Stomach smooth muscle (tissue), 2 donors: ENCODE results near the gene PARD6B.

ENCODE experiments used
- H3K27ac ChIP-seq: one replicate; pipeline ENCODE4 v1.7.0; 2013; ENCODE audit warnings: mild to moderate bottlenecking, low read length, inconsistent platforms
- H3K27me3 ChIP-seq, 2 donors: one replicate each; pipeline ENCODE4 v1.7.0; 2013; ENCODE audit warnings: low read length in 2 of 2; ENCODE audit not compliant: insufficient read depth in 2 of 2, control insufficient read depth in 1 of 2
- H3K36me3 ChIP-seq, 2 donors: one replicate each; pipeline ENCODE4 v1.7.0; 2013; ENCODE audit warnings: low read length in 2 of 2; ENCODE audit not compliant: control insufficient read depth in 2 of 2, insufficient read depth in 2 of 2
- H3K4me1 ChIP-seq: one replicate; pipeline ENCODE4 v1.7.0; 2013; ENCODE audit warnings: low read length; ENCODE audit not compliant: control insufficient read depth, insufficient read depth
- H3K4me3 ChIP-seq, 2 donors: one replicate each; pipeline ENCODE4 v1.7.0; 2013; ENCODE audit warnings: low read length in 2 of 2
- H3K9ac ChIP-seq, 2 donors: one replicate each; pipeline ENCODE4 v1.7.0; 2013; ENCODE audit warnings: low read length in 2 of 2, mild to moderate bottlenecking in 1 of 2
- H3K9me3 ChIP-seq, 2 donors: one replicate each; pipeline ENCODE4 v1.7.0; 2013; ENCODE audit warnings: low read length in 2 of 2; ENCODE audit not compliant: control insufficient read depth in 2 of 2
- donor health status: healthy.
- donor health status: Pancreatic carcinoma.

PARD6B gene

DNA sequence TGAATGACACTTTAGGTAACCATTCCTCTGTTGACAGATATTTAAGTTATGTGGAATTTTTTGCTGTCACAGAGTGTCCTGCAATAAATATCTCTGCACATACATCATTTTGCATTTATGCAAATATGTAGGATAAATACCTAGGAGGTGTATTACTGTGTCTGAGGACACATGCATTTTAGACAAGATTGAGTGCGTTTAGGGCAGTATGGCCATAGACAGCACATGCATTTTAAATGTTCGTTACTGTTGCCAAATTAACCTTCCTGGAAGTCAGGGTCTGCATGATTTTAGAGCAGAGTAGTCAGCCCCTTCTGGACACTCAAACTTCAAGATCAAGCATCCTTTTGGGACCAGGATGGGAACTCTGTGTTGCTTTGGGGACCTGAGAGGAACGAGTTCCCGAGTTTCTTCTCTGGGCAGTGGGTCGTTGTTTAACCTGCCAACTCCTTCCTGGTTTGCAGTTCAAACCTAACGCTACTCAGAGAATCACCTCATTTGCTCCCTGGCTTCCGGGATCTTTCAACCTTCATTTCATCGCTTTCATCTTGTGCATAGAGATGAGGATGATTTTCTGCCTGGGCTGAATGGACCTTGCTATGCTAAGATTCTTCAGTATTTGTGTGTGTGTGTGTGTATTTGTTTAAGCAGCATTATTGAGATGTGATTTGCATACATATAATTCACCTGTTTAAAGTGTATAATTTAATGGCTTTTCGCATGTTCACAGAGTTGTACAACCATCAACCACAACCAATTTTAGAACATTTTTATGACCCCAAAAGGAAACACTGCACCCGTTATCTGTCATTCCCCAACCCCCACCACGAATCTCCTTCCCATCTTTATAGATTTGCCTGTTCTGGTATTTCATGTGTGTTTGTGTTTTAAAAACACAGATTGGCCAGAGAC, 73.3 kb downstream of the PARD6B start:
- Histone ChIP-seq H3K27me3 (no peaks in the 10 kb centered on the region), H3K4me1 (peaks cover 2% of the 10 kb centered on the region), H3K9me3 (no peaks in the 10 kb centered on the region), H3K27ac (no peak overlapping the region), H3K4me3 (no peak overlapping the region), H3K9ac (no peak overlapping the region), H3K36me3 (no peaks in the 10 kb centered on the region)

- Histone ChIP-seq H3K36me3 (no peaks in the 10 kb centered on the region), H3K9me3 (no peaks in the 10 kb centered on the region), H3K4me3 (no peak overlapping the region), H3K27me3 (no peaks in the 10 kb centered on the region), H3K9ac (no peak overlapping the region), H3K4me1 (peaks cover 2% of the 10 kb centered on the region), H3K27ac (no peak overlapping the region)
Observed at GRCh38 chr20:50805349-50805684, 73.9 kb downstream of the PARD6B start.

- no peaks in the 10 kb centered on the region for H3K27me3 ChIP-seq
- no peaks in the 10 kb centered on the region for H3K36me3 ChIP-seq
- no peak overlapping the region for H3K4me3 ChIP-seq
- H3K9me3 ChIP-seq: no peaks in the 10 kb centered on the region
- H3K4me1 ChIP-seq: peaks cover 2% of the 10 kb centered on the region
- no peak overlapping the region for H3K27ac ChIP-seq
- no peak overlapping the region for H3K9ac ChIP-seq
Observed at GRCh38 chr20:50806126-50806768, 74.9 kb downstream of the PARD6B start.
